ENCODE results near the gene RUNX3. TPM values are rescaled to one million over a fixed set of nuclear protein-coding genes. Genes with fewer than 3 reads are reported as not detected.

Gene RUNX3
- total RNA-seq, 6 donors from 2014 or later, result 4.2 to 15.6 (median 10.1) TPM

DNA sequence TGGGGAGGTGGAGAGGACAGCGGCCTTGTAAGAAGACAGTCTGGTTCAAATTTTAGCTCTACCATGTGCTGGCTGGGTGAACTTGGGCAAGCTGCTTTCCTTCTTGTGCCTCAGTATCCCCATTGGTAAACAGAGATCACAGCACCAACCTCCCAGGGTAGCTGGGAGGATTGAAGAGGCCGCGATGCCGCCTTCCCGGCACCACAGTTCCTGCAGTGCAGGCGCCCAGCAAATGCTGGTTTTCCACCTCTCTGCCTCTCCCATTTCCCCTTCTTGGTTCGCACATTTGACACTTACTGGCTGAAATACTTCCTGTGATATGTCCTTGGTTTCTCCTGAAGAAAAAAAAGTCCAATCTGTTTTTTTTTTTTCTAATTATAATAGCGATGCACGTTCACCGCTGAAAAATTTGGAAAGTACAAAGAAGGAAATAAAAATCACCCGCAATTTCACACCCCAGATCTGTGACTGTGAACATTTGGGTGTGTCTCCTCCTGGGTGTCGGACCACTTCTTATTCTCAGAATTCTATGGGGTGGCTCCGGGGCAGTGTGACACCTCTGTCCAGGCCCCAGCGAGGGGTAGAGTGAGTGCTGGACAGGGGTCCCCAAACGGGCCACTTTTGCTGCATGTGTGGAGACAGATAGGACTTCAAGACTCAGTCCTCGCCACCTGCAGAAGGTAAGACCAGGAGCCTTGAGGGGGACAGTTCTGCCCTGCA, 73.1 kb downstream of the RUNX3 start:
- H3K4me1 ChIP-seq, result peaks cover 0 to 5% (median 2%) of the 10 kb centered on the region in 4 donors
- no peak for TF ChIP-seq EP300 (IDR thresholded peaks at IDR 0.05)
- TF ChIP-seq POLR2AphosphoS5 (IDR thresholded peaks at IDR 0.05), result no peak
- TF ChIP-seq POLR2A (IDR thresholded peaks at IDR 0.05), result no peak
- no peak for TF ChIP-seq CTCF (IDR thresholded peaks at IDR 0.05)
- H3K4me3 ChIP-seq, result no peak overlapping the region
- ATAC-seq (ENCODE audit: low FRiP score in 2 of 2), result no peak
- H3K27ac ChIP-seq, result no peak overlapping the region
- no peaks in the 10 kb centered on the region for H3K9me3 ChIP-seq
- WGBS, 2 donors, result 74 to 80% methylated on average over 16 of the region's 16 CpGs
- DNase-seq, result no peak
- no peaks in the 10 kb centered on the region for H3K36me3 ChIP-seq
- no peaks in the 10 kb centered on the region for H3K27me3 ChIP-seq

DNA sequence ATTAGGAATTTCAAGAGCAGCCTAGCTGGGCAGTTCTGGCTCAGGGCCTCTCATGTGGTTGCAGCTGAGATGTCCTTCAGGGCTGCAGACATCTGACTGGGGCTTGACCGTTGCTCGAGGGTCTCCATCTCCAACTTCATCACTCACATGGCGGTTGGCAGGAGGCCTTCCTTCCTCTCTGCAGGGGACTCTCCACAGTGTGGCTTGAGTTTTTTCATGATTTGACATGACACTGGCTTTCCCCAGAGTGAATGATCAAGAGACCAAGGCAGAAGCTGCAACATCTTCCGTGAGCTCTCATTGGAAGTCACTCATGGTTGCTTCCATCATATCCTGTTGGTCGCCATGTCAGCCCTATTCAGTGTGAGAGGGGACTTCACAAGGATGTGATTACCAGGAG, 74.6 kb downstream of the RUNX3 start:
- DNase-seq, result no peak
- 62 to 85% methylated on average over 2 to 5 of the region's 5 CpGs for WGBS, 2 donors

DNA sequence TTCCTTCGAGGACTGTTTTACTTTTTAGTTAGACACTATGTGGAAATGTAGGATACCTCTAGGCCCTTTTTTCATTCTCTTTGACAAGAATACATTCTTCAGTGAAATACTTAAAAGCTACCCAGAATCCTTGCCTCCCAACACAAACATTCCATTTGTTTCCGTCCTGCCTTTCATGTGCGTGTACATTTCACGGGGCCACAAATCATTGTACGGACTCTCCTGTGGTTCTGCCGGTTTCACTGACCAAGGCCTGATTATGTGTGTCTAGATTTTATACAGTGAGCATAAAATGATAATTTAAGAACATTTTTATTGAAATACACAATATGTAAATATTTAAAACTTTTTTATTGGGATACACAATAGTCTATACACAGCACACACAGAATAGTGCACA, 76.4 kb downstream of the RUNX3 start:
- H3K4me3 ChIP-seq, result no peak overlapping the region
- ATAC-seq (ENCODE audit: low FRiP score in 2 of 2) (no peak), DNase-seq (no peak)
- 58 to 69% methylated on average over 6 of the region's 6 CpGs for WGBS, 2 donors
- no peaks in the 10 kb centered on the region for H3K9me3 ChIP-seq
- TF ChIP-seq POLR2AphosphoS5 (IDR thresholded peaks at IDR 0.05) (no peak), EP300 (IDR thresholded peaks at IDR 0.05) (no peak), CTCF (IDR thresholded peaks at IDR 0.05) (no peak), POLR2A (IDR thresholded peaks at IDR 0.05) (no peak)
- H3K36me3 ChIP-seq, result no peaks in the 10 kb centered on the region
- H3K4me1 ChIP-seq, result peaks cover 6 to 11% (median 8%) of the 10 kb centered on the region in 4 donors
- H3K27me3 ChIP-seq, result no peaks in the 10 kb centered on the region
- no peak overlapping the region for H3K27ac ChIP-seq

More for the DNA sequence above, 74.6 kb downstream of the RUNX3 start:
- H3K27ac ChIP-seq, result no peak overlapping the region
- no peaks in the 10 kb centered on the region for H3K9me3 ChIP-seq
- no peaks in the 10 kb centered on the region for H3K27me3 ChIP-seq
- no peaks in the 10 kb centered on the region for H3K36me3 ChIP-seq
- no peaks in the 10 kb centered on the region for H3K4me1 ChIP-seq
- no peak overlapping the region for H3K4me3 ChIP-seq
- ATAC-seq (ENCODE audit: low FRiP score in 2 of 2), result no peak
- TF ChIP-seq POLR2A (IDR thresholded peaks at IDR 0.05), result no peak

DNA sequence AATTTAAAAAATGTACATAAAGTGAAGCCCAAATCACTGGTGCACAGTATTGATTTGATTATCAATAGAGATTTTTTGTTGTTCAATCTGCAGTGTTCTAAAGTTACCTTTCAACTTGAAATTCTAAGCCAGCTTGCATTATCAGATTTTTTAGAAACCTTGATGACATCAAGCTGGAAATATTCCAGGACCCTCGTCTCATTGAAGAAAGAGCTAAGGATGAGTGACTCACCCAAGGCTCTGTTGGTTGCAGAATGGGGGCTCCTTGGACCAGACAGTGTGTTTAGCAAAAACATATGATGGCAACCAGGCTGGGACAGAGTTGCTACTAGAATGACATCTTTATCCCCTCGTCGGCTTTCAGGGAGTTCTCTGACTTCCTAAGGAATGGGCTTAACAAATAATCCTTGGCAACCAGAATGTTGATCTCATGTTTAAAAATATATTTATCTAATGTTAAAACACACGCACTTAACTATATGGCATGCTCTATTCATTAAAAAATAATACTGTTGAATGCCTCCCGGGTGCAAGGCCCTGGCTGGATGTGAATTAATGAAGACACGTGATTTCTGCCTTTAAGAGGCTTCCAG, 79.7 kb downstream of the RUNX3 start:
- DNase-seq (no peak), ATAC-seq (ENCODE audit: low FRiP score in 2 of 2) (no peak)
- peaks cover 17 to 24% (median 21%) of the 10 kb centered on the region in 4 donors for H3K4me1 ChIP-seq
- H3K9me3 ChIP-seq, result no peaks in the 10 kb centered on the region
- no peak overlapping the region for H3K27ac ChIP-seq
- 72 to 74% methylated on average over 6 of the region's 6 CpGs for WGBS, 2 donors
- H3K4me3 ChIP-seq, result no peak overlapping the region
- H3K27me3 ChIP-seq, result no peaks in the 10 kb centered on the region
- TF ChIP-seq CTCF (IDR thresholded peaks at IDR 0.05) (no peak), POLR2AphosphoS5 (IDR thresholded peaks at IDR 0.05) (no peak), POLR2A (IDR thresholded peaks at IDR 0.05) (no peak), EP300 (IDR thresholded peaks at IDR 0.05) (no peak)
- peaks cover 0 to 12% (median 0%) of the 10 kb centered on the region in 4 donors for H3K36me3 ChIP-seq

- Histone ChIP-seq H3K4me1 (peaks cover 17 to 24% (median 21%) of the 10 kb centered on the region in 4 donors), H3K36me3 (peaks cover 0 to 13% (median 0%) of the 10 kb centered on the region in 4 donors), H3K4me3 (no peak overlapping the region), H3K27ac (no peak overlapping the region), H3K27me3 (no peaks in the 10 kb centered on the region), H3K9me3 (no peaks in the 10 kb centered on the region)
- 47 to 50% methylated on average over 7 to 9 of the region's 9 CpGs for WGBS, 2 donors
- ATAC-seq (ENCODE audit: low FRiP score in 2 of 2) (no peak), DNase-seq (no peak)
- peak in 3 of 6 experiments; percentile 9 to 51 (median 10) for TF ChIP-seq CTCF (IDR thresholded peaks at IDR 0.05)
- no peak for TF ChIP-seq POLR2A (IDR thresholded peaks at IDR 0.05)
Observed at GRCh38 chr1:24849672-24850295, 80.3 kb downstream of the RUNX3 start.

All from upper lobe of left lung (tissue), 6 donors.